ENCODE data around the gene C9orf50. TPM values are rescaled to one million over a fixed set of nuclear protein-coding genes. Genes with fewer than 3 reads are reported as not detected.

Gene C9orf50
- total RNA-seq, 2 experiments from 2014 or later = not detected

DNA sequence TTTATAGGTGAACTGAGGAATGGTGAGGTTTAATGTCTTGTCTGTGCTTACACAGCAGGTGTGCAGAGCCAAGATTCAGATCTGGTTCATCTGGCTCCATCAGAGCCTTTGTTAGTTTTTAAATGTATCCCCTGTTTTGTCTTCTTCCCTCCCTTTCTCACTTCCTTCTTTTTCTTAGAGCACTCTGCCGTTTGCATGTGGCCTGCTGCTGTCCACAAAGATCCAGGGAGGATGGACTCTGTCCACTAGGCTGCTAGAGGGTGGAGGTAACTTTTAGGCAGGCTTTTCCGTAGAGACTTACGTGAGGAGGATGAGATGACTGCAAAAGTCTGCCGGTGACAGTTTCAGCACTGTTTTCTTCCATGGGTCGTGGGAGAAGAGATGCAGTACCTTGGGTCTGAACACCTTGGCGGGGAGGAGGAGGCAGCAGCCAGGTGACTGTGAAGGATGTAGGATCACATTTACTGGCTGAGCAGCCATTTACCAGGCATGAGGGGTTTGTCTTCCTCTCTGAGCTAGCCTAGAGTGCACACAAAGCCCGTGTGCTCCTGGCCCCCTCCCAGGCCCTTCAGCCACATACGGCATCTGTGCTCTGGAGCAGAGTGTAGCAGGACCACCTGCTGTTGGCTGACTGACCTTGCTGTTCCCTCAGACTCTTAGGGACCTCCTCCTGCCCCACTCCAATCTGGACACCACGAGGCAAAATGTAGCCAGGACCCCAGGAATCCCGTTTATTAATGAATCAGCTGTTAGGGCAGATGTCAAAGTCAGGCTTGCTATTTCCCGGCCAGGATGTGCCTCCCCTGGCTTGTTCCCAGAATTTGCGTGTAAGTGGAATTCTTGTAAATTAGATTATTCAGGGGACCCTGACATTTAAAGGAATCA lies 6.9 kb upstream of the C9orf50 start:
- H3K4me3 Mint-ChIP-seq = peak overlapping the region; percentile 80
- peaks cover 61% of the 10 kb centered on the region for H3K4me1 Mint-ChIP-seq (ENCODE audit: low read depth)
- H3K36me3 Mint-ChIP-seq (ENCODE audit: low read depth) = peaks cover 21% of the 10 kb centered on the region
- no peaks in the 10 kb centered on the region for H3K9me3 Mint-ChIP-seq (ENCODE audit: insufficient read depth)
- DNase-seq (no peak), ATAC-seq (no peak)
- ChIA-PET CTCF (interaction anchor here (1.2 to 9.5 kb wide), 5 partner anchors 12 to 497 kb away, joined by 3 to 176 read pairs (median 75); partner anchors contain the start of gene ASB6), POLR2A (interaction anchor here (0.6 to 1.6 kb wide), 3 partner anchors 9 to 485 kb away, joined by 3 to 4 read pairs (median 4); no protein-coding TSS in a partner anchor)
- peak overlapping the region; percentile 88 for H3K27ac Mint-ChIP-seq
- no peaks in the 10 kb centered on the region for H3K27me3 Mint-ChIP-seq (ENCODE audit: low read depth)

DNA sequence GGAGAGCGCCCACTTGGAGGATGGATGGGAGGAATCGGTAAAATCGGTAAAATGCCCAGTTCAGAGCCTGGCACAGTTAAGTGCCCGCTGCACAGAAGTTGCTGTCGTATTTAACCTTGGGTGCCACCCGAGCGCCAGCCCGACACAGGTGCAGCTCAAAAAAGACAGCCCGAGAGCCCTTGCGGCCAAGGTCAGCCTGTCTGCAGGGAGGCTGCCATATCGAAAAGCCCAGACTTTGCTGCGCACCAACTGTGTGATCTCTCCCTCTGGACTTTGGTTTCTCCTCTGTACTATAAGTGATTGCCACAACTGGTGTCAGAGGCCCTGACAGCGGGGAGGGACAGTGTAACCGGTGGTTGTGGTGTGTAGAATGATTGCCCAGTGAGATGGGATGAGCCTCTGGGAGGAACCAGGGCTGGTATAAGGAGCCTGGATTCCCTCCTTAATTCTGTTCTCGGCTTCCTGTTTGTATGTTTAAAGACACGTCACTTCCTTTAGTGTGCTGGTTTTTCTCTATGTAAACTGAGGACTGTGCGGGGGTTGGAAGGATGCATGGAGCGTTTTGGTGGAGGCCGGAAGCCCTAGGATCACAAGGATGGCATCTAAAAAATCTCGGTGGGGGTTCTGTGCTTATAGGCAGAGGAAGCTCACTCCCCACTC lies 5.9 kb upstream of the C9orf50 start:
- POLR2A ChIA-PET = interaction anchor here (0.6 to 1.6 kb wide), 4 partner anchors 10 to 484 kb away, joined by 3 to 4 read pairs (median 4); no protein-coding TSS in a partner anchor
- Mint-ChIP-seq H3K27me3 (ENCODE audit: low read depth) (no peaks in the 10 kb centered on the region), H3K4me1 (ENCODE audit: low read depth) (peaks cover 57% of the 10 kb centered on the region), H3K36me3 (ENCODE audit: low read depth) (peaks cover 16% of the 10 kb centered on the region), H3K4me3 (peak overlapping the region; percentile 80), H3K9me3 (ENCODE audit: insufficient read depth) (no peaks in the 10 kb centered on the region), H3K27ac (peak overlapping the region; percentile 88)
- ATAC-seq = peak; percentile 40
- peak; percentile 63 for DNase-seq
- CTCF ChIA-PET = interaction anchor here (2.0 to 9.5 kb wide), 5 partner anchors 13 to 496 kb away, joined by 7 to 176 read pairs (median 75); partner anchors contain the start of gene ASB6

DNA sequence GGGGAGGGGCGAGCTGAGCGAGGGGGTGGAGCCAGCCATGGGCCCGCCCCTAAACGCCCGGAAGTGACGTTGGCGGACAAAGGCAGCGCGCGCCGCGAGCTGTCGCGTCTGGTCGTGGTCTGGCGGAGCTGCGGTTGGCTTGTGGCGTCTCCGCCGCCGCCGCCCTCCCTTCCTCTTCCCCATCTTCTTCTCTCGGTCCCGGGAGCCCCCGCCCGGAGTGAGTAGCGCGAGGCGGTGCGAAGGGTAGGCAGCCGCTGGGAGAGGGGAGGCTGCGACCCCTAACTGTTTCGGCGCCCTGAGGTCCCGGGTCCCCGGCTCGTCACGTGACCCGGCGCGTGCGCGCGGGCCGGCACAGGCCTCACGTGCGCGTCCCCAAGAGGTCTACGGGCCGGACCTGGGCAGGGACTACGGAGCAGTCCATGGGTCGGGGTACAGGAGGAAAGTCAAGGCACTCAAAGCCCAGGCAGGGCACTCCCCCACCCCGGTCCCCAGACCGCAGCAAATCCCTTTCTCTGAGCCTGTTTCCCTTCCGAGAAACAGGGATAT lies 5.3 kb upstream of the C9orf50 start, which contains the start of gene NTMT1:
Gene NTMT1 (plus strand): TSS at position 85 of the 546 bp plus-strand sequence. CDS start 6,541 bp downstream, outside the sequence.
- H3K27me3 Mint-ChIP-seq (ENCODE audit: low read depth) = peaks cover 5% of the 10 kb centered on the region
- H3K4me3 Mint-ChIP-seq = peak within 1 kb of the TSS; percentile 80
- H3K4me1 Mint-ChIP-seq (ENCODE audit: low read depth) = peaks cover 54% of the 10 kb centered on the region
- peak within 1 kb of the TSS; percentile 88 for H3K27ac Mint-ChIP-seq
- H3K36me3 Mint-ChIP-seq (ENCODE audit: low read depth) = peaks cover 16% of the 10 kb centered on the region
- ATAC-seq = peak; percentile 70
- H3K9me3 Mint-ChIP-seq (ENCODE audit: insufficient read depth) = no peaks in the 10 kb centered on the region
- peak; percentile 92 for DNase-seq
- CTCF ChIA-PET = interaction anchor here (1.4 to 9.5 kb wide), 10 partner anchors 13 to 495 kb away, joined by 3 to 176 read pairs (median 26); partner anchors contain the start of gene ASB6
- POLR2A ChIA-PET = interaction anchor here (0.6 to 1.6 kb wide), 10 partner anchors 11 to 529 kb away, joined by 3 to 5 read pairs (median 4); no protein-coding TSS in a partner anchor

DNA sequence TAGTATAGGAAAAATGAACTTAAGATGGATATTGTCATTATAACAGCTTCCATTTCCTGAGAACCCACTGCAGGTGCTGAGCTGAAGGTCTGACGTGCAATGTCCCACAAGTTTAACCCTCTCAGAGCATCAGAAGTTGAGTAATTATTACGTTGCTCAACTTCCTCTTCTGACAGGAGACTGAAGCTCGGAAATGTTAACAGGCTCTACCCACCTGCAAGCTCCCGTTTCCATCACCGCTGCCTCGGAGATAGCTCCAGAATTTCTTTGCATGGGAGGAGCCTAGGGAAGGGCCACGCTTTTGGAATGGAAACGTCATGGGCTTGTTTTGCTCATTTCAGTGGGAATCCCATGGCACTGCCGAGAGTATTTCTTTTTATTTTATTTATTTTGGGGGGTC lies 4.0 kb upstream of the C9orf50 start:
- DNase-seq (peak; percentile 58), ATAC-seq (peak; percentile 25)
- H3K4me1 Mint-ChIP-seq (ENCODE audit: low read depth) = peaks cover 49% of the 10 kb centered on the region
- POLR2A ChIA-PET = interaction anchor here (0.7 to 1.9 kb wide), 7 partner anchors 14 to 485 kb away, joined by 3 to 8 read pairs (median 4); partner anchors contain the start of gene IER5L
- H3K36me3 Mint-ChIP-seq (ENCODE audit: low read depth) = peaks cover 16% of the 10 kb centered on the region
- H3K9me3 Mint-ChIP-seq (ENCODE audit: insufficient read depth) = no peaks in the 10 kb centered on the region
- peak overlapping the region; percentile 76 for H3K4me3 Mint-ChIP-seq
- H3K27me3 Mint-ChIP-seq (ENCODE audit: low read depth) = peaks cover 9% of the 10 kb centered on the region
- H3K27ac Mint-ChIP-seq = peak overlapping the region; percentile 88
- CTCF ChIA-PET = interaction anchor here (0.9 to 9.5 kb wide), 35 partner anchors 11 to 596 kb away, joined by 3 to 176 read pairs (median 5); partner anchors contain the start of genes ASB6, CRAT, IER5L and PTPA

DNA sequence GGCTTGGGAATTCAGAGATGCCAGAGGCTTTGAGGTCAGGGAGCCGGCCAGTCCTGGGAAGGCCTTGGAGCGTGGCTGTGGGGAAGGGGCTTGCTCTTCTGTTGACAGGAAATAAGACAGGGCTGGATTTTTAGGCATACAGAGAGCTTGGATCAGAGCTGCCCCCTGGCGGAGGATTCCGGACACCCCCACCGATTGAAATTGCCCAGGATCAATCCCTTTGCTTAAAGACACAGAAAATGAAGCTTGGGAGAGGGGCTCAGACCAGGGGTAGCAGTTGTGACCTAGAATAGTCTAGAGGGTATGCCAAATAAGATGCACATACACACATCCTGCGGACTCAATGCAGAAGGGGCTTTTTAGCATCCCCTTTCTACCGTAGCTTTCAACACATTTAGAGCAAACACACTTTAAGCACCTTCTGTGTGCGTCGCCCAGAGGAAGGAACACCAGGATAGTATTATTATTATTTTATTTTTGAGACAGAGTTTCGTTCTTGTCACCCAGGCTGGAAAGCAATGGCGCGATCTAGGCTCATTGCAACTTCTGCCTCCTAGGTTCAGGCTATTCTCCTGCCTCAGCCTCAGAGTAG lies 3.4 kb upstream of the C9orf50 start:
- no peaks in the 10 kb centered on the region for H3K9me3 Mint-ChIP-seq (ENCODE audit: insufficient read depth)
- peaks cover 45% of the 10 kb centered on the region for H3K4me1 Mint-ChIP-seq (ENCODE audit: low read depth)
- DNase-seq (peak; percentile 82), ATAC-seq (peak; percentile 10)
- peak overlapping the region; percentile 88 for H3K27ac Mint-ChIP-seq
- H3K36me3 Mint-ChIP-seq (ENCODE audit: low read depth) = peaks cover 15% of the 10 kb centered on the region
- ChIA-PET CTCF (interaction anchor here (0.7 to 9.5 kb wide), 47 partner anchors 11 to 900 kb away, joined by 3 to 176 read pairs (median 4); partner anchors contain the start of genes ASB6, CRAT, IER5L and PTPA), POLR2A (interaction anchor here (0.8 to 1.9 kb wide), 3 partner anchors 15 to 485 kb away, joined by 4 to 8 read pairs (median 5); partner anchors contain the start of gene IER5L)
- H3K4me3 Mint-ChIP-seq = peak overlapping the region; percentile 40
- peaks cover 14% of the 10 kb centered on the region for H3K27me3 Mint-ChIP-seq (ENCODE audit: low read depth)

DNA sequence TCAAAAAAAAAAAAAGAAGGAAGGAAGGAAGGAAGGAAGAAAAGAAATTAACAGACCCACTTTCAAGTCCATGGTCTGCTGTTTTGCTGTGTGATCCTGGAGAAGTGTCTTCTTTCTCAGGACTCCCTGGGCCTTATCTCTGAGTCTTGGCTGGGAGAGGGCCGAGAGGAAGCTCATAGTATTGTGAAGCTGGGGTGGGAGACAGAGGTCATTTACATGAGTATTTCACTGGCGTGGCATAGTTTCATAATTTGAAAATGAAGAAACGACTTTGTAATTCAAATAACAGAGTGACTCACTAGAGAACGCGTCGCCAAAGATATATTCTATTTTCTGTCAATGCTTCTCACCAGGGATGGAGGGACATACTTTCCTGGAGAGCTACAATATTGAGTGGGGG lies 2.4 kb upstream of the C9orf50 start:
- Mint-ChIP-seq H3K4me3 (no peak overlapping the region), H3K4me1 (ENCODE audit: low read depth) (peaks cover 35% of the 10 kb centered on the region), H3K27me3 (ENCODE audit: low read depth) (peaks cover 20% of the 10 kb centered on the region), H3K36me3 (ENCODE audit: low read depth) (peaks cover 9% of the 10 kb centered on the region), H3K9me3 (ENCODE audit: insufficient read depth) (no peaks in the 10 kb centered on the region), H3K27ac (no peak overlapping the region)
- ChIA-PET POLR2A (interaction anchor here (1.9 kb wide), 1 partner anchor 484 kb away, joined by 5 read pairs; no protein-coding TSS in a partner anchor), CTCF (interaction anchor here (1.0 to 9.5 kb wide), 10 partner anchors 10 to 492 kb away, joined by 3 to 176 read pairs (median 10); partner anchors contain the start of genes ASB6 and IER5L)
- ATAC-seq (no peak), DNase-seq (no peak)

DNA sequence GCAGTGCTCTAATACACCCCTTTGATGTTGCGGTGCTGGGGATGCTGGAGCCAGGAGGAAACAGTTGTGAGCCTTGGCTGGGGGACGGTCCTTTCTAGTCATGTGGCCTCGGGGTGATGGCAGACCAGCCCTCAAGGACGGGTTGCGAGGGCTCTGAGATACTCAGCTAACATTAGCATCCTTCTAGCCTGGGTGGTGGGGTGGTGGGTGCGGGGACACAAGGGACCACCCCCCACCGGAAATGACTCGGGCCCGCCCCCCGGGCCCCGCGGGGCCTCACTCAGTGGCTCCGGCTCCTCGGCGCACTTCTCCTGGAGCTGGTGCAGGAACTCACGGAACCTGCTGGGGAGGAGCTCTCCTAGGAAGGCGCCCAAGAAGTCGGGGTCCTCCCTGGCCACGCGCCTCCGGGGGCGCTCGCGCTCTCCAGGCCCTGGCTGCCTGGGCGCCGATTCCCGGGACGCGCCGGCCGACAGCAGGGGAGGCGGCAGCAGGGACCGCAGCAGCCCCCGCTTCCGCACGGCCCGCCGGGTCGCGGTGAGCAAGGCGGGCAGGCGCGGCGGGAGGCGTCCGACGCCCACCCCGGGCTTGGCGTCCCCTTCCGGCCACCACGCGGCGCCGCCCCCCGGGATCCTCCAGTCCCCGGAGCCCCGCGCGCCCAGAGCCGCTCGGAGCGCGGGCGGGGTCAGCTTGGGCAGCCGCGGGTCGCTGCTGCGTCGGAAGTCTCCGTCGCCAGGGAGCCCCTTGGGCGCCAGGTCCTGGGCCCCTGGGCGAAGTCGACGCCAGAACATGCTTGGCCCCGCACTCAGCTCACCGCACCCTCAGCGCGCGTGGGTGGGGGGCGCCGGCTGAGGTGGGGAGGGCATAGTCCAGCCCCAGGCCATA lies 873 bp downstream of the C9orf50 start:
- H3K4me3 Mint-ChIP-seq = peak overlapping the region; percentile 34
- H3K27ac Mint-ChIP-seq = no peak overlapping the region
- ChIA-PET CTCF (interaction anchor here (0.6 to 9.5 kb wide), 4 partner anchors 7 to 489 kb away, joined by 3 to 176 read pairs (median 46); no protein-coding TSS in a partner anchor), POLR2A (interaction anchor here (1.1 to 1.4 kb wide), 2 partner anchors 442 to 488 kb away, joined by 4 to 5 read pairs; partner anchors contain the start of gene IER5L)
- DNase-seq (no peak), ATAC-seq (peak; percentile 31)
- no peaks in the 10 kb centered on the region for H3K36me3 Mint-ChIP-seq (ENCODE audit: low read depth)
- H3K4me1 Mint-ChIP-seq (ENCODE audit: low read depth) = peaks cover 13% of the 10 kb centered on the region
- peaks cover 27% of the 10 kb centered on the region for H3K27me3 Mint-ChIP-seq (ENCODE audit: low read depth)
- no peaks in the 10 kb centered on the region for H3K9me3 Mint-ChIP-seq (ENCODE audit: insufficient read depth)

DNA sequence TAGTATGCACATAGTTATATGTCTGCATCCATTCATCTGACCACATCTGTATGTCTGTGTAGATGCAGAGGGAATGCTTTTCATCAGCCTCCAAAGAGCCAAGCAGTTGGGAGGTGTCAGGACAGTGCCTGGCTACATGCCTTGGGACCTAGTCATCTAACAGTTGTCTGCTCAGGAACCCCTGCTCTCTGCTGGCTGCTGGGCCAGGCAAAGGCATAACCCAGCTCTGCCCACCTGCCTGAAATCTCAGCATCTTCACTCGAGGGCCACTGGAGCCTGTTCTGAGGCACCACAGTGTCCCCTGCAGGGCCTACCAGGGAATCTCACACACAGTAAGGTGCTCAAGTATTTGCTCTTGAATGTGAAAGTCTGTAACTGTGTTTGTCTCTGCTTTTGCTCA lies 3.7 kb downstream of the C9orf50 start:
- Mint-ChIP-seq H3K4me1 (ENCODE audit: low read depth) (peaks cover 3% of the 10 kb centered on the region), H3K9me3 (ENCODE audit: insufficient read depth) (no peaks in the 10 kb centered on the region), H3K27me3 (ENCODE audit: low read depth) (peaks cover 27% of the 10 kb centered on the region), H3K4me3 (no peak overlapping the region), H3K36me3 (ENCODE audit: low read depth) (no peaks in the 10 kb centered on the region), H3K27ac (no peak overlapping the region)
- POLR2A ChIA-PET = no interaction called here
- CTCF ChIA-PET = interaction anchor here (0.6 kb wide), 1 partner anchor 474 kb away, joined by 3 read pairs; no protein-coding TSS in a partner anchor
- ATAC-seq = no peak
- DNase-seq = peak; percentile 51

DNA sequence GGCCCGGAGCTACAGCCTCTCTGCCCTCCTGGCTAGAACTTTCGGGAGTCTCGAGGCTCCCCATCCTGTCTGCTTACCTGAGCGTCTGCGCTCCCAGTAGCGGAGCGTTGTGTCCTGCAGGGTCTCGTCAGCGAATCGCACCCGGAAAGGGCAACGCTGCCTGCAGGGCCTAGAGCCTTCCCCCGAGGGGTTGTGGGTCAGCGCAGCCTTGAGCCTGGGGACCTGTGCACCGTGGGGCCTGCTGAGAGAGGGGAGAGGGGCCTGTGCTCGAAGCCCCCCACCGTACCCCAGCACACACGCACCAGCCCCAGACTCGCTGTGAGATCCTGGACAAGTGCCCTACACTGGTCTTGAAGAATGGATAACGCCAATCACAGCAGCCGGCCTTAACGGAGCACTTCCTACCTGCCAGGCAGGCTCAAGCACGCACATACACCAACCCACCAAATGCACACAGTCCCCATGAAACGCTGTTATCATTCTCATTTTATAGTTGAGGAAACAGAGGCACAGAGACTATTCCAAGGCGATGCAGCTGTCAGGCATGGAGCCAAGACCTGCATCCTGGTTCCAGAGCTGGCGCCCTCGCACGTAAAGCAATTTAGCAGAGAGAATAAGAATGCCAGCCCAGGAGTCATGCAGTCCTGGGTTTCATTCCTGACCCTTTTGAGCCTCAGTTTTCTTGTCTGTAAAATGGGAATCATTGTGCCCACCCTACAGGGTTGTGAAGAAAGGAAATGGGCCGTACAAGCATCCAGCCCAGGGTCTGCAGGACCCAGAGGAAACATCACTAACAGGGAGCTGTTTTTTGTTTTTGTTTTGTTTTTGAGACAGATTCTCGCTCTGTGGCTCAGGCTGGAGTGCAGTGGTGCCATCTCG lies 5.3 kb downstream of the C9orf50 start:
- POLR2A ChIA-PET = no interaction called here
- H3K27ac Mint-ChIP-seq = no peak overlapping the region

More for the DNA sequence above, 5.3 kb downstream of the C9orf50 start:
- H3K9me3 Mint-ChIP-seq (ENCODE audit: insufficient read depth) = no peaks in the 10 kb centered on the region
- peaks cover 18% of the 10 kb centered on the region for H3K27me3 Mint-ChIP-seq (ENCODE audit: low read depth)
- no peak overlapping the region for H3K4me3 Mint-ChIP-seq
- ATAC-seq (no peak), DNase-seq (no peak)
- H3K36me3 Mint-ChIP-seq (ENCODE audit: low read depth) = no peaks in the 10 kb centered on the region
- CTCF ChIA-PET = interaction anchor here (6.0 to 6.3 kb wide), 2 partner anchors 7 to 477 kb away, joined by 38 to 81 read pairs; partner anchors contain the start of genes C9orf50 and NTMT1
- peaks cover 10% of the 10 kb centered on the region for H3K4me1 Mint-ChIP-seq (ENCODE audit: low read depth)

Measured in activated CD8-positive, alpha-beta T cell treated with anti-CD3 and anti-CD28 coated beads, Interleukin-2, amount 10 ng/mL, durations not matched to agents 7 days and 5 days (primary cell).